ENCODE data around the gene LY6G6F. TPM values are rescaled to one million over a fixed set of nuclear protein-coding genes. Genes with fewer than 3 reads are reported as not detected.

Gene LY6G6F
- total and polyA plus RNA-seq, 2 of the 13 experiments (the other 11 are each of a cell fraction or from before 2014, with no cell fraction given), result not detected

GRCh38 chr6:31713465-31713864, 6.8 kb downstream of the LY6G6F start (continued):
- TF ChIP-seq ZNF263 (CRISPR knock-in tag; IDR thresholded peaks at IDR 0.05), result no peak

GRCh38 chr6:31713991-31714684, 7.5 kb downstream of the LY6G6F start:
- no peaks in the 10 kb centered on the region for H4K20me1 ChIP-seq (ENCODE audit: insufficient read depth, low read length)
- 2% methylated on average over 5 of the region's 5 CpGs for WGBS (ENCODE audit: low lambda C conversion rate)
- DNase-seq (ENCODE audit: low spot score) (peak; percentile 68), FAIRE-seq (peak; percentile 32), ATAC-seq (no peak; the same call in 2 of the 3 replicates)
- H3K9ac ChIP-seq (ENCODE audit: insufficient read depth, low read depth, low read length), result no peak overlapping the region; the same call in 1 of the 2 replicates
- no peaks in the 10 kb centered on the region for H3K79me2 ChIP-seq (ENCODE audit: insufficient read depth, low read length)
- intact Hi-C loops (cut with micrococcal nuclease; ENCODE audit: unreplicated experiment) (no loop called here), in situ Hi-C loops (cut with HindIII; ENCODE audit: extremely low pct_ligation_motif_present, low pct_unique_long_range_greater_than_20kb) (no loop called here)
- peaks cover 14 to 51% of the 10 kb centered on the region in 2 experiments; a peak in 4 of 5 replicates for H3K27me3 ChIP-seq (ENCODE audit: control insufficient read depth in 1 of 2, insufficient read depth in 2 of 2, low read length in 2 of 2)
- peak overlapping the region; percentile 5 for H2AFZ ChIP-seq (ENCODE audit: low read length)
- H3K9me3 ChIP-seq (ENCODE audit: low read length), result no peaks in the 10 kb centered on the region
- no peaks in the 10 kb centered on the region for H3K36me3 ChIP-seq (replicated peaks in 1 of 2; ENCODE audit: control insufficient read depth in 1 of 2, insufficient read depth in 2 of 2, low read length in 2 of 2)
- ChIA-PET POLR2A (interaction anchor here (0.6 to 5.1 kb wide), 18 partner anchors 11 to 188 kb away, joined by 3 to 31 read pairs (median 4); partner anchors contain the start of genes ABHD16A, APOM, C6orf47 and CLIC1), CTCF (ENCODE audit: low intra/inter-chr PET ratio, low total read pairs) (no interaction called here)
- peak overlapping the region; percentile 63 for H3K4me2 ChIP-seq (ENCODE audit: low read depth, low read length)
- peaks cover 34% of the 10 kb centered on the region for H3K4me1 ChIP-seq (ENCODE audit: insufficient read depth, low read length)
- no peak overlapping the region for H3K27ac ChIP-seq (ENCODE audit: extremely low read length, insufficient read depth, low read length)
- peak overlapping the region in 1 of 3 experiments; percentile 43; a peak in 2 of 6 replicates for H3K4me3 ChIP-seq (replicated peaks in 1 of 3; ENCODE audit: insufficient read depth in 1 of 3, low read depth in 2 of 3, low read length in 3 of 3)
- BruUV-seq (replicated peaks), result no TSS peak
- TF ChIP-seq ARID4A (CRISPR knock-in tag; IDR thresholded peaks at IDR 0.05; ENCODE audit: borderline replicate concordance) (peak; percentile 15; the same call in 1 of the 2 replicates), TFAP4 (IDR thresholded peaks at IDR 0.05; ENCODE audit: borderline replicate concordance, low read depth) (peak; percentile 45; the same call in 1 of the 2 replicates), SOX6 (IDR thresholded peaks at IDR 0.05) (no peak), SOX6 (CRISPR knock-in tag; IDR thresholded peaks at IDR 0.05) (peak; percentile 6), PCBP1 (IDR thresholded peaks at IDR 0.05; ENCODE audit: borderline replicate concordance, low read depth, low read length) (no peak), SIX4 (CRISPR knock-in tag; IDR thresholded peaks at IDR 0.05) (no peak), ZBTB38 (CRISPR knock-in tag; IDR thresholded peaks at IDR 0.05) (no peak), TGIF2 (CRISPR knock-in tag; IDR thresholded peaks at IDR 0.05) (no peak), PATZ1 (CRISPR knock-in tag; IDR thresholded peaks at IDR 0.05) (peak; percentile 62), TCF7 (IDR thresholded peaks at IDR 0.05; ENCODE audit: low read depth) (peak; percentile 71), CCAR2 (optimal IDR thresholded peaks at IDR 0.05; ENCODE audit: low read depth, low read length) (peak; percentile 76), GATAD2A (CRISPR knock-in tag; IDR thresholded peaks at IDR 0.05) (peak; percentile 43; the same call in 1 of the 2 replicates), TEAD3 (CRISPR knock-in tag; optimal IDR thresholded peaks at IDR 0.05; ENCODE audit: borderline replicate concordance) (peak; percentile 36), XRCC5 (optimal IDR thresholded peaks at IDR 0.05; ENCODE audit: low read length) (peak; percentile 31), SOX13 (IDR thresholded peaks at IDR 0.05) (no peak), SOX13 (CRISPR knock-in tag; conservative IDR thresholded peaks at IDR 0.05 in 1 of 2, IDR thresholded peaks at IDR 0.05 in 1 of 2) (peak in 1 of 2 experiments; percentile 71; a peak in 2 of 4 replicates)
